Measurements from ENCODE around the gene FBXW4. TPM values are rescaled to one million over a fixed set of nuclear protein-coding genes. Genes with fewer than 3 reads are reported as not detected.

Gene FBXW4
- total and polyA plus RNA-seq, 9 donors, result 38.6 to 86.4 (median 64.4) TPM

DNA sequence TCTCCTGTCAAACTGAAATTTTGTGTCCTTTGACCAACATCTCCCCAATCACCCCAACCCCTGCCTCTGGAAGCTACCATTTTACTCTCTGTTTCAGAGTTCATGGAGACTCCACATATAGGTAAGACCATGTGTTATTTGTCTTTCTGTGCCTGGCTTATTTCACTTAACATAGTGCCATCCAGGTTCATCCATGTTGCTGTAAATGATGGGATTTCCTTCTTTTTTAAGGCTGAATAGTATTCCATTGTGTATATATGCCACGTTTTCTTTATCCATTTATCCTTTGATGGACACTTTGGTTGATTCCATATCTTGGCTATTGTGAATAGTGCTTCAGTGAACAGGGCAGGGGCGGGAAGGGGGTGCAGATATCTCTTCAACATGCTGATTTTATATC lies 18.0 kb upstream of the FBXW4 start:
- TF ChIP-seq EP300 (IDR thresholded peaks at IDR 0.05), result no peak
- TF ChIP-seq POLR2A (IDR thresholded peaks at IDR 0.05), result no peak
- TF ChIP-seq, protein P1, sequence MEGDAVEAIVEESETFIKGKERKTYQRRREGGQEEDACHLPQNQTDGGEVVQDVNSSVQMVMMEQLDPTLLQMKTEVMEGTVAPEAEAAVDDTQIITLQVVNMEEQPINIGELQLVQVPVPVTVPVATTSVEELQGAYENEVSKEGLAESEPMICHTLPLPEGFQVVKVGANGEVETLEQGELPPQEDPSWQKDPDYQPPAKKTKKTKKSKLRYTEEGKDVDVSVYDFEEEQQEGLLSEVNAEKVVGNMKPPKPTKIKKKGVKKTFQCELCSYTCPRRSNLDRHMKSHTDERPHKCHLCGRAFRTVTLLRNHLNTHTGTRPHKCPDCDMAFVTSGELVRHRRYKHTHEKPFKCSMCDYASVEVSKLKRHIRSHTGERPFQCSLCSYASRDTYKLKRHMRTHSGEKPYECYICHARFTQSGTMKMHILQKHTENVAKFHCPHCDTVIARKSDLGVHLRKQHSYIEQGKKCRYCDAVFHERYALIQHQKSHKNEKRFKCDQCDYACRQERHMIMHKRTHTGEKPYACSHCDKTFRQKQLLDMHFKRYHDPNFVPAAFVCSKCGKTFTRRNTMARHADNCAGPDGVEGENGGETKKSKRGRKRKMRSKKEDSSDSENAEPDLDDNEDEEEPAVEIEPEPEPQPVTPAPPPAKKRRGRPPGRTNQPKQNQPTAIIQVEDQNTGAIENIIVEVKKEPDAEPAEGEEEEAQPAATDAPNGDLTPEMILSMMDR (IDR thresholded peaks at IDR 0.05), result no peak
- no peak for DNase-seq
- H3K4me1 ChIP-seq (ENCODE audit: insufficient read depth), result no peaks in the 10 kb centered on the region
- WGBS, 3 donors, result 80 to 90% (median 80%) methylated on average over 2 of the region's 2 CpGs
- H3K9me3 ChIP-seq, result no peaks in the 10 kb centered on the region
- H3K36me3 ChIP-seq, result no peaks in the 10 kb centered on the region
- no peak overlapping the region for H3K4me3 ChIP-seq
- H3K27ac ChIP-seq, result no peak overlapping the region
- H3K27me3 ChIP-seq, result no peaks in the 10 kb centered on the region
- intact Hi-C loops (cut with DNase I), result no loop called here

DNA sequence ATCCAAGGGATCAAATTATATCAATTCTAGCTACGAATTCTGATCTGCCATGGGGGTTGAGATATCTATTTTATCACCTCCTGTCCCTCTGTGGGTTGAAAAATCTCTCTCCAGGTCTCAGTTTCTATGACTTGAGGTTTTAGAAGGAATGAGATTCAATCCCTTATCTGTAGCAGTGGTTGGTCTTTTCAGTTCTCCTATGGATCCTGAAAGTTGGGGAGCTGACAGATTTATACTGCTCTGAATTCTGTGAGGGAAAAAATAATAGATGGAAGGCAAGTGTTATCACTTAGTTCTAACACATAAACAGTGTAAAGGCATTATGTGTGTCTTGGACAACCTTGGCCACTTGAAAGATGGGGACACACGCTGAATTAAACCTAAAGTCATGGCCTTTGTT lies 15.8 kb upstream of the FBXW4 start:
- H3K4me3 ChIP-seq, result no peak overlapping the region
- 57 to 70% (median 70%) methylated on average over 2 of the region's 2 CpGs for WGBS, 3 donors
- H3K27ac ChIP-seq, result no peak overlapping the region
- intact Hi-C loops (cut with DNase I), result no loop called here
- no peak for DNase-seq
- H3K9me3 ChIP-seq, result no peaks in the 10 kb centered on the region
- TF ChIP-seq EP300 (IDR thresholded peaks at IDR 0.05) (no peak), POLR2A (IDR thresholded peaks at IDR 0.05) (no peak)
- TF ChIP-seq, protein P1 (IDR thresholded peaks at IDR 0.05), result no peak
- H3K36me3 ChIP-seq, result no peaks in the 10 kb centered on the region
- no peaks in the 10 kb centered on the region for H3K4me1 ChIP-seq (ENCODE audit: insufficient read depth)
- H3K27me3 ChIP-seq, result no peaks in the 10 kb centered on the region

DNA sequence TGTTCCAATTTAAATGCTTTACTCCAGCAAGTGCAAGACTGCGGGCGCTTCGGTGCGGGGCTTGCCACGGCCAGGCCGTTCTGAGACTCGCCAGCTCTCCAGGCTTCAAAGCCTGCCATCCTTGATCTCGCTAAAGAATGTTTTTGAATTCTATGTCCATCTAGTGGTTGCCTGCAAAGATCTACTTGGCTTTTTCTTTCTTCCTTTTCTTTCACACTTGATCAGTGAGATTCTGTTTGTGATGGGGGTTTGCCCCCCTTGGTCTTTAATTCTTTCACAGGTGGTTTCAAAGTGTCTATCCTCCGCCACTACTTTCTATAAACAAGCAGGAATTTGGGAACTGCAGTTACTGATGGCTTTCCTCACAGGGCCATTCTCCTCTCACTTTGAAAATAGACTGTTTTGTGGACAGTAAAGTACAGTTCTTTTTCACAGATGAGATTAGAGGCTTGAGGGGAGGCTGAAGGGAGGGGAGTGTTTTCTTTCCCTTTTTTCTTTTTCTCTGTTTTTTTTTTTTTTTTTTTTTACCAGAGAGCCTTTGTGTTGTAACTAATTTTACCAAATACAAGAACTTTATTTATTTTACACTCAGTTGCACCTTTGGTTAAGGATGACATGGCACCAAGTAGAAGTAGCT lies 15.2 kb upstream of the FBXW4 start:
- TF ChIP-seq, protein P1 (IDR thresholded peaks at IDR 0.05), result no peak
- no peak for TF ChIP-seq EP300 (IDR thresholded peaks at IDR 0.05)
- TF ChIP-seq POLR2A (IDR thresholded peaks at IDR 0.05), result no peak
- 45 to 55% (median 45%) methylated on average over 9 of the region's 9 CpGs for WGBS, 3 donors
- Histone ChIP-seq H3K27ac (no peak overlapping the region), H3K4me3 (no peak overlapping the region), H3K27me3 (no peaks in the 10 kb centered on the region), H3K4me1 (ENCODE audit: insufficient read depth) (no peaks in the 10 kb centered on the region), H3K9me3 (no peaks in the 10 kb centered on the region), H3K36me3 (no peaks in the 10 kb centered on the region)
- intact Hi-C loops (cut with DNase I), result no loop called here
- no peak for DNase-seq

DNA sequence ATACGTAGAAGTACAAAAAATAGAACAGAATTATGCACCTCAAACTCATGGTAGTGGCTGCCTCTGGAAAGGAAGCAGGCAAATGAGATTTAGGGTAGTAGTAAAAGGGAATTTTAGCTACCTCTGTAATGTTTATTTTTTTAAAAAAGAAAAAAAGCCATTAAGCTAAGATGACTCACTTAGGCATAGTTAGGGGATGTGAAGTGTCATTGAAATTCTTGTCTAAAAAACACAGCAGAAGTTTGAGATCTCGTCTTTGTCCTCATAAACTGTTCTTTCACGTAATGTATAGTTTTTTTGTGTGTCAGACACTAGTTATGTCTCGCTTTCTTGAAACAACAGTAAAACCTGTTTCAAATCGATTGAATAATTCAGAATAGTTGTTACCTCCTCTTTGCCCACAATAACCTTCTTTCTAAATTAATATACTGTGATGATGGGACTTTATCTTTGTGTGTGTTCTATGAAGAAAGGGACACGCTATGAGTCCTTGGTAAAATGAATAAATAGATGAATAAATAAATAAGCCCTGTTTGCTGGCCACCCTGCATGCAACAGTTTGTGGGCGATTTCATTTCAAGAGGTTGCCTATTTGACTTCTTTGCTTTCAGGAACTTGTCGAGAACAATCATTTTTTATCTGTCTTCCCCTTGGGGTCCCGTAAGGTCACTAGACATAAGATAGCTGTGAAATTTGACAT lies 14.5 kb upstream of the FBXW4 start:
- no peak overlapping the region for H3K27ac ChIP-seq
- no peaks in the 10 kb centered on the region for H3K27me3 ChIP-seq
- TF ChIP-seq POLR2A (IDR thresholded peaks at IDR 0.05) (no peak), EP300 (IDR thresholded peaks at IDR 0.05) (no peak)
- TF ChIP-seq, protein P1 (IDR thresholded peaks at IDR 0.05), result no peak
- no peaks in the 10 kb centered on the region for H3K36me3 ChIP-seq
- intact Hi-C loops (cut with DNase I), result no loop called here
- DNase-seq, result no peak
- no peaks in the 10 kb centered on the region for H3K9me3 ChIP-seq
- 68 to 76% (median 72%) methylated on average over 9 of the region's 9 CpGs for WGBS, 3 donors
- no peaks in the 10 kb centered on the region for H3K4me1 ChIP-seq (ENCODE audit: insufficient read depth)
- no peak overlapping the region for H3K4me3 ChIP-seq
